HEK293 (cell line): ENCODE measurements around the gene AMZ1.

ENCODE experiments used
- CTCF ChIA-PET: fragments of 350-600 bp; formaldehyde crosslinking; extraction: SDS; loops from one replicate; lab custom pipeline; 2021; ENCODE audit warnings: antibody characterized with exemption; lab: Yijun Ruan, JAX
- POLR2A ChIA-PET: fragments of 300-600 bp; formaldehyde crosslinking; extraction: SDS; loops from one replicate; lab custom pipeline; 2020; ENCODE audit warnings: antibody characterized with exemption, inconsistent platforms; lab: Yijun Ruan, JAX
- H3K27ac ChIP-seq: fragments of 200-500 bp; sonication (Bioruptor generic); 2 replicates; pipeline ENCODE4 v1.5.1; 2014; ENCODE audit warnings: low read depth, low read length, control low read depth, inconsistent platforms; ENCODE audit errors: extremely low read depth
- H3K36me3 ChIP-seq, 2 experiments: fragments of 200-500 bp in 1 of 2; sonication (Bioruptor generic) in 1 of 2; 1 replicate in 1 of 2; 2 replicates in 1 of 2; pipeline ENCODE4 v1.5.1; 2014 to 2017; ENCODE audit warnings: inconsistent platforms in 2 of 2, low read length in 2 of 2; ENCODE audit not compliant: control insufficient read depth in 2 of 2, insufficient read depth in 1 of 2
- H3K4me1 ChIP-seq: fragments of 200-500 bp; sonication (Bioruptor generic); 2 replicates; pipeline ENCODE4 v1.5.1; 2014; ENCODE audit warnings: mild to moderate bottlenecking, low read length, inconsistent platforms; ENCODE audit not compliant: control insufficient read depth, insufficient read depth
- H3K4me3 ChIP-seq: 2 replicates; pipeline ENCODE4 v1.5.1; 2011; ENCODE audit warnings: low read depth, mild to moderate bottlenecking, control low read depth, low read length, moderate library complexity
- H3K9me3 ChIP-seq: fragments of 200-500 bp; sonication (Bioruptor generic); 2 replicates; pipeline ENCODE4 v1.5.1; 2014; ENCODE audit warnings: low read depth, low read length, inconsistent platforms; ENCODE audit not compliant: control insufficient read depth, insufficient read depth
- AEBP2 ChIP-seq: fragments of 450-650 bp; formaldehyde crosslinking; IDR thresholded peaks from 2 replicates; pipeline ENCODE4 v1.5.1; 2016; ENCODE audit warnings: missing biosample characterization, missing genetic modification characterization, borderline replicate concordance
- CTCF ChIP-seq: fragments of 450-650 bp; formaldehyde crosslinking; IDR thresholded peaks from 2 replicates; pipeline ENCODE4 v1.5.1; 2016; ENCODE audit warnings: missing biosample characterization, missing genetic modification characterization
- GLI2 ChIP-seq: fragments of 450-650 bp; formaldehyde crosslinking; IDR thresholded peaks from 2 replicates; pipeline ENCODE4; 2017; ENCODE audit warnings: missing biosample characterization, missing genetic modification characterization, low read depth, borderline replicate concordance
- PBX3 ChIP-seq: sonication (generic); formaldehyde crosslinking; IDR thresholded peaks from 2 replicates; pipeline ENCODE4 v1.8.1; 2022; ENCODE audit warnings: mild to moderate bottlenecking, moderate library complexity, missing genetic modification reagents
- SCRT1 ChIP-seq: fragments of 450-650 bp; formaldehyde crosslinking; IDR thresholded peaks from 2 replicates; pipeline ENCODE4 v1.5.1; 2016; ENCODE audit warnings: missing biosample characterization, missing genetic modification characterization, borderline replicate concordance
- SCRT2 ChIP-seq: fragments of 450-650 bp; formaldehyde crosslinking; IDR thresholded peaks from 2 replicates; pipeline ENCODE4 v1.5.1; 2016; ENCODE audit warnings: missing biosample characterization, missing genetic modification characterization
- ZBTB10 ChIP-seq: fragments of 450-650 bp; formaldehyde crosslinking; IDR thresholded peaks from 2 replicates; pipeline ENCODE4 v1.5.1; 2016; ENCODE audit warnings: missing biosample characterization, missing genetic modification characterization
- ZBTB6 ChIP-seq: fragments of 450-650 bp; formaldehyde crosslinking; IDR thresholded peaks from 2 replicates; pipeline ENCODE4 v1.5.1; 2017; ENCODE audit warnings: missing biosample characterization, missing genetic modification characterization
- ZFP69B ChIP-seq: fragments of 450-650 bp; formaldehyde crosslinking; IDR thresholded peaks from 2 replicates; pipeline ENCODE4 v1.5.1; 2016; ENCODE audit warnings: missing biosample characterization, missing genetic modification characterization
- ZNF132 ChIP-seq: fragments of 450-650 bp; formaldehyde crosslinking; IDR thresholded peaks from 2 replicates; pipeline ENCODE4 v1.5.1; 2017; ENCODE audit warnings: missing biosample characterization, missing genetic modification characterization, borderline replicate concordance
- ZNF133 ChIP-seq: fragments of 450-650 bp; formaldehyde crosslinking; IDR thresholded peaks from 2 replicates; pipeline ENCODE4 v1.5.1; 2016; ENCODE audit warnings: missing biosample characterization, missing genetic modification characterization
- ZNF138 ChIP-seq: fragments of 450-650 bp; formaldehyde crosslinking; IDR thresholded peaks from 2 replicates; pipeline ENCODE4 v1.5.1; 2016; ENCODE audit warnings: missing biosample characterization, missing genetic modification characterization, borderline replicate concordance
- ZNF148 ChIP-seq: fragments of 450-650 bp; formaldehyde crosslinking; IDR thresholded peaks from 2 replicates; pipeline ENCODE4 v1.5.0; 2017; ENCODE audit warnings: missing biosample characterization, missing genetic modification characterization, borderline replicate concordance
- ZNF239 ChIP-seq: fragments of 450-650 bp; formaldehyde crosslinking; IDR thresholded peaks from 2 replicates; pipeline ENCODE4 v1.5.1; 2016; ENCODE audit warnings: missing biosample characterization, missing genetic modification characterization
- ZNF473 ChIP-seq: fragments of 450-650 bp; formaldehyde crosslinking; IDR thresholded peaks from 2 replicates; pipeline ENCODE4 v1.5.1; 2017; ENCODE audit warnings: missing biosample characterization, missing genetic modification characterization
- ZNF510 ChIP-seq: fragments of 450-650 bp; formaldehyde crosslinking; IDR thresholded peaks from 2 replicates; pipeline ENCODE4 v1.5.1; 2018; ENCODE audit warnings: mild to moderate bottlenecking, missing genetic modification characterization, missing biosample characterization; ENCODE audit not compliant: insufficient replicate concordance
- ZNF629 ChIP-seq: fragments of 450-650 bp; formaldehyde crosslinking; IDR thresholded peaks from 2 replicates; pipeline ENCODE4 v1.5.1; 2017; ENCODE audit warnings: missing biosample characterization, missing genetic modification characterization
- ZSCAN23 ChIP-seq: fragments of 450-650 bp; formaldehyde crosslinking; IDR thresholded peaks from 2 replicates; pipeline ENCODE4 v1.5.1; 2016; ENCODE audit warnings: missing biosample characterization, missing genetic modification characterization

The AMZ1 gene

GRCh38 chr7:2638224-2638991, 49.6 kb upstream of the AMZ1 start (continued):
- no peak for TF ChIP-seq ZNF148 (tag by site-specific recombination)
- TF ChIP-seq ZNF510 (tag by site-specific recombination) = no peak
- no peak for TF ChIP-seq ZBTB6
- no peak for TF ChIP-seq ZNF133 (tag by site-specific recombination)
- TF ChIP-seq ZFP69B (tag by site-specific recombination) = no peak
- TF ChIP-seq, all 188 proteins: peak for 0

GRCh38 chr7:2639181-2639681, 48.8 kb upstream of the AMZ1 start:
- H3K36me3 ChIP-seq = peaks cover 0 to 18% of the 10 kb centered on the region in 2 experiments; a peak in 1 of 3 replicates
- no peaks in the 10 kb centered on the region for H3K9me3 ChIP-seq
- CTCF ChIA-PET = no interaction called here
- H3K4me3 ChIP-seq = no peak overlapping the region
- TF ChIP-seq ZNF132 (tag by site-specific recombination) = no peak
- no peak for TF ChIP-seq GLI2 (tag by site-specific recombination)
- no peak for TF ChIP-seq ZNF138 (tag by site-specific recombination)
- TF ChIP-seq ZSCAN23 (tag by site-specific recombination) = no peak
- TF ChIP-seq PBX3 = no peak
- no peak for TF ChIP-seq ZNF473 (tag by site-specific recombination)
- TF ChIP-seq CTCF = no peak
- TF ChIP-seq SCRT1 (tag by site-specific recombination) = 0 out of 2 replicates have a peak, but pooled peaks have one; percentile 20
- TF ChIP-seq AEBP2 (tag by site-specific recombination) = no peak
- no peak for TF ChIP-seq ZBTB10 (tag by site-specific recombination)
- peak; percentile 89 for TF ChIP-seq SCRT2 (tag by site-specific recombination)
- no peak for TF ChIP-seq ZNF239 (tag by site-specific recombination)
- no peak for TF ChIP-seq ZNF629
- no peaks in the 10 kb centered on the region for H3K4me1 ChIP-seq
- POLR2A ChIA-PET = no interaction called here
- no peak overlapping the region for H3K27ac ChIP-seq
